ENCODE measurements around the gene ENDOD1. TPM values are rescaled to one million over a fixed set of nuclear protein-coding genes. Genes with fewer than 3 reads are reported as not detected.

ENDOD1 gene
- polyA plus RNA-seq, 1 experiment = 12.1 TPM

DNA sequence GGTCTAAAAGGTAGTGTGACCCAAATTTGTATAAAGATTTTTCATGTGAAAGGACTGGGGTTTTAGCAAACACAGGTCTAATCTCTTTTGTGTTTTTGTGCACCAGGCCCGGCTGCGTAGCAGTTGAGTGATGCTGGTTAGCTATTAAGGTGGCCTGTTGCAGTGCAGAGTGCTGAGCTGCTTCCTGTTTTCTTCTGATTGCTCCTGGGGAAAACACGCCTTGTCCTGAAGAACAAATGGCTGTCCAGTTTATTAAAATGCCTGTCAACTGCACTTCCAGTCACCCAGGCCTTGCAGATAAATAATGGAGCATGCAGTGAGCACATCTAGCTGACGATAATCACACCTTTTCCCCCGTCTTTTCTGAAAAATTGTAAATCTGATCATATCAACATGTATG is 21.1 kb upstream of the ENDOD1 start:
- TF ChIP-seq, protein P1, sequence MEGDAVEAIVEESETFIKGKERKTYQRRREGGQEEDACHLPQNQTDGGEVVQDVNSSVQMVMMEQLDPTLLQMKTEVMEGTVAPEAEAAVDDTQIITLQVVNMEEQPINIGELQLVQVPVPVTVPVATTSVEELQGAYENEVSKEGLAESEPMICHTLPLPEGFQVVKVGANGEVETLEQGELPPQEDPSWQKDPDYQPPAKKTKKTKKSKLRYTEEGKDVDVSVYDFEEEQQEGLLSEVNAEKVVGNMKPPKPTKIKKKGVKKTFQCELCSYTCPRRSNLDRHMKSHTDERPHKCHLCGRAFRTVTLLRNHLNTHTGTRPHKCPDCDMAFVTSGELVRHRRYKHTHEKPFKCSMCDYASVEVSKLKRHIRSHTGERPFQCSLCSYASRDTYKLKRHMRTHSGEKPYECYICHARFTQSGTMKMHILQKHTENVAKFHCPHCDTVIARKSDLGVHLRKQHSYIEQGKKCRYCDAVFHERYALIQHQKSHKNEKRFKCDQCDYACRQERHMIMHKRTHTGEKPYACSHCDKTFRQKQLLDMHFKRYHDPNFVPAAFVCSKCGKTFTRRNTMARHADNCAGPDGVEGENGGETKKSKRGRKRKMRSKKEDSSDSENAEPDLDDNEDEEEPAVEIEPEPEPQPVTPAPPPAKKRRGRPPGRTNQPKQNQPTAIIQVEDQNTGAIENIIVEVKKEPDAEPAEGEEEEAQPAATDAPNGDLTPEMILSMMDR (IDR thresholded peaks at IDR 0.05; ENCODE audit: low read depth, low read length) = no peak
- Histone ChIP-seq H3K27ac (ENCODE audit: low read depth, low read length) (no peak overlapping the region), H3K4me3 (ENCODE audit: low read depth, low read length) (peak overlapping the region; percentile 77), H3K9me3 (ENCODE audit: control insufficient read depth, insufficient read depth, low read length) (no peaks in the 10 kb centered on the region), H3K27me3 (ENCODE audit: control insufficient read depth, insufficient read depth, low read length) (no peaks in the 10 kb centered on the region)
- ChIA-PET CTCF (interaction anchor here (0.9 to 7.9 kb wide), 13 partner anchors 11 to 1357 kb away, joined by 3 to 85 read pairs (median 6); partner anchors contain the start of gene ENDOD1), POLR2A (interaction anchor here (0.7 to 2.6 kb wide), 2 partner anchors 79 to 95 kb away, joined by 3 to 12 read pairs; partner anchors contain the start of genes CWC15 and KDM4D)
- no peak for DNase-seq (ENCODE audit: low read depth, low spot score)

DNA sequence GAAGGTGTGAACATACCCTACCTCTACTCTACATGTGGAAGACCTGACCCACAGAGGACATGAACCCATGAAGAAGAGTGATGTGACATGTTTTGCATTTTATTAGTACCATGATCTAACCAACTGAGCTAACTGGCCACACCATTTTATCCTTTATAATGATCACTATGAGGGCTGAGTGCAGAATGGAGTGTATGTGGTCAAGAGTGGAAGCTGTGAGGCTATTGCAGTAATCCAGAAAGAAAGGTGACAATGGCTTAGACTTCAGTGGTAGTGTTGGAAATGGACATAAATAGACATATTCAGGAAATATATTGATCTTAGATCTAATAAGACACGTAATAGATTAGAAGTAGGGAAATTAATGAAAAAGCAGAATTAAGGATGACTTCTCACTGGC is 19.2 kb upstream of the ENDOD1 start:
- POLR2A ChIA-PET = no interaction called here
- CTCF ChIA-PET = interaction anchor here (0.6 to 7.9 kb wide), 16 partner anchors 8 to 1354 kb away, joined by 3 to 85 read pairs (median 7); partner anchors contain the start of gene ENDOD1
- no peak for DNase-seq (ENCODE audit: low read depth, low spot score)

GRCh38 chr11:95072948-95073347 is 16.7 kb upstream of the ENDOD1 start:
- TF ChIP-seq, protein P1 (IDR thresholded peaks at IDR 0.05; ENCODE audit: low read depth, low read length) = no peak
- ChIA-PET CTCF (interaction anchor here (0.8 to 7.9 kb wide), 6 partner anchors 17 to 691 kb away, joined by 3 to 85 read pairs (median 4); no protein-coding TSS in a partner anchor), POLR2A (no interaction called here)
- no peak overlapping the region for H3K4me3 ChIP-seq (ENCODE audit: low read depth, low read length)
- no peak for DNase-seq (ENCODE audit: low read depth, low spot score)
- H3K9me3 ChIP-seq (ENCODE audit: control insufficient read depth, insufficient read depth, low read length) = no peaks in the 10 kb centered on the region
- no peaks in the 10 kb centered on the region for H3K27me3 ChIP-seq (ENCODE audit: control insufficient read depth, insufficient read depth, low read length)
- H3K27ac ChIP-seq (ENCODE audit: low read depth, low read length) = no peak overlapping the region

More for the DNA sequence above, 19.2 kb upstream of the ENDOD1 start:
- Histone ChIP-seq H3K27ac (ENCODE audit: low read depth, low read length) (no peak overlapping the region), H3K4me3 (ENCODE audit: low read depth, low read length) (no peak overlapping the region), H3K9me3 (ENCODE audit: control insufficient read depth, insufficient read depth, low read length) (no peaks in the 10 kb centered on the region), H3K27me3 (ENCODE audit: control insufficient read depth, insufficient read depth, low read length) (no peaks in the 10 kb centered on the region)
- TF ChIP-seq, protein P1 (IDR thresholded peaks at IDR 0.05; ENCODE audit: low read depth, low read length) = no peak

GRCh38 chr11:95074792-95075563 is 14.7 kb upstream of the ENDOD1 start:
- no peaks in the 10 kb centered on the region for H3K27me3 ChIP-seq (ENCODE audit: control insufficient read depth, insufficient read depth, low read length)
- CTCF ChIA-PET = interaction anchor here (1.4 kb wide), 3 partner anchors 15 to 77 kb away, joined by 3 to 9 read pairs (median 3); partner anchors contain the start of gene ENDOD1
- no peak for DNase-seq (ENCODE audit: low read depth, low spot score)
- H3K27ac ChIP-seq (ENCODE audit: low read depth, low read length) = no peak overlapping the region
- H3K9me3 ChIP-seq (ENCODE audit: control insufficient read depth, insufficient read depth, low read length) = no peaks in the 10 kb centered on the region
- POLR2A ChIA-PET = interaction anchor here (1.1 kb wide), 1 partner anchor 15 kb away, joined by 4 read pairs; the partner anchor contains the start of gene ENDOD1
- TF ChIP-seq, protein P1 (IDR thresholded peaks at IDR 0.05; ENCODE audit: low read depth, low read length) = no peak
- H3K4me3 ChIP-seq (ENCODE audit: low read depth, low read length) = no peak overlapping the region

- TF ChIP-seq, protein P1 (IDR thresholded peaks at IDR 0.05; ENCODE audit: low read depth, low read length) = no peak
- Histone ChIP-seq H3K27me3 (ENCODE audit: control insufficient read depth, insufficient read depth, low read length) (no peaks in the 10 kb centered on the region), H3K4me3 (ENCODE audit: low read depth, low read length) (no peak overlapping the region), H3K9me3 (ENCODE audit: control insufficient read depth, insufficient read depth, low read length) (no peaks in the 10 kb centered on the region), H3K27ac (ENCODE audit: low read depth, low read length) (no peak overlapping the region)
- ChIA-PET POLR2A (interaction anchor here (0.7 to 1.1 kb wide), 3 partner anchors 9 to 72 kb away, joined by 3 to 6 read pairs (median 4); partner anchors contain the start of genes ENDOD1 and SRSF8), CTCF (interaction anchor here (1.1 to 1.4 kb wide), 4 partner anchors 9 to 629 kb away, joined by 3 to 9 read pairs (median 4); partner anchors contain the start of gene ENDOD1)
- no peak for DNase-seq (ENCODE audit: low read depth, low spot score)
Measured at GRCh38 chr11:95076416-95076815, 13.2 kb upstream of the ENDOD1 start.
